Measurements from ENCODE around the gene CAMSAP3.

CAMSAP3 gene

DNA sequence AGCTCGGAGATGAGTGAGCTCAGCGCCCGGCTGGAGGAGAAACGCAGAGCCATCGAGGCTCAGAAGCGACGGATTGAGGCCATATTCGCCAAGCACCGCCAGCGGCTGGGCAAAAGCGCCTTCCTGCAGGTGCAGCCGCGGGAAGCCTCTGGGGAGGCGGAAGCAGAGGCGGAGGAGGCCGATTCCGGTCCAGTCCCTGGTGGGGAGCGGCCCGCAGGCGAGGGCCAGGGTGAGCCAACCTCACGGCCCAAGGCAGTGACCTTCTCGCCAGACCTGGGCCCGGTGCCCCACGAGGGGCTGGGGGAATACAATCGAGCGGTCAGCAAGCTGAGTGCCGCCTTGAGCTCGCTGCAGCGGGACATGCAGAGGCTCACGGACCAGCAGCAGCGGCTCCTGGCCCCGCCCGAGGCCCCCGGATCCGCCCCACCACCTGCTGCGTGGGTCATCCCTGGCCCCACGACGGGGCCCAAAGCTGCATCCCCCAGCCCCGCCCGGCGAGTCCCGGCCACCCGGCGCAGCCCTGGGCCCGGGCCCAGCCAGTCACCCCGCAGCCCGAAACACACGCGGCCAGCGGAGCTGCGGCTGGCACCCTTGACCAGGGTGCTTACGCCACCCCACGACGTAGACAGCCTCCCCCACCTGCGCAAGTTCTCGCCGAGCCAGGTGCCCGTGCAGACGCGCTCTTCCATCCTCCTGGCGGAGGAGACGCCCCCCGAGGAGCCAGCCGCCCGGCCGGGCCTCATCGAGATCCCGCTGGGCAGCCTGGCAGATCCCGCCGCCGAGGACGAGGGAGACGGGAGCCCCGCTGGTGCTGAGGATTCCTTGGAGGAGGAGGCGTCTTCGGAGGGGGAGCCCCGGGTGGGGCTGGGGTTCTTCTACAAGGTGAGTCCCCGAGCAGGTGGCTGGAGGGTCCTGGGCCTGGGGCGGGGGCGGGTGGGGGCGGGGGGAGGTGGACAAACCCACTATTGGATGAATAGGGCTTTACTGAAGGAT, 16.9 kb downstream of the CAMSAP3 start:
- DNase-seq, result no peak

GRCh38 chr19:7614859-7615741, 19.4 kb downstream of the CAMSAP3 start:
- no peak for DNase-seq

DNA sequence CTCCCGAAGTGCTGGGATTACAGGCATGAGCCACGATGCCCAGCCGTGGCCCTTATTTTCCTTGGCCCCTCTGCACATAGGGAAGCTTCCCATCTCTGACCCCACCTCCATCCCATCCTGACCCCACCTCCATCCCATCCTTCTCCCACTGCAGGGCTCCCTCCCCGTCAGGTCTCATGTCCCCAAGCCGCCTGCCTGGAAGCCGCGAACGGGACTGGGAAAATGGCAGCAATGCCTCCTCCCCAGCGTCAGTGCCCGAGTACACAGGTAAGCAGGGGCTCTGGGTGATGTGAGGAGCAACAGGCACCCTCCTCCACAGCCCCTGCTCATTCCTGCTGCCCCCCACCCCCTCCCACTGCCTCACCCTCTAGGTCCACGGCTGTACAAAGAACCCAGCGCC, 21.5 kb downstream of the CAMSAP3 start:
- DNase-seq, result no peak

DNA sequence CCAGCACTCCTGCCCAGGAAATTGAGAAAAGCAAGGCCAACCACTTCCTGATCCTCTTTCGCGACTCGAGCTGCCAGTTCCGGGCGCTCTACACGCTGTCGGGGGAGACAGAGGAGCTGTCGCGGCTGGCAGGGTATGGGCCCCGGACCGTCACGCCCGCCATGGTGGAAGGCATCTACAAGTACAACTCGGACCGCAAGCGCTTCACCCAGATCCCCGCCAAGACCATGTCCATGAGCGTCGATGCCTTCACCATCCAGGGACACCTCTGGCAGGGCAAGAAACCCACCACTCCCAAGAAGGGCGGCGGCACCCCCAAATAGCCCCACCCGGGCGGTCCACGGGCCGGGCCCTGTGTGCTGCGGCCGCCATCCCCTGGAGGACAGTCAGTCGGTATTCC, 22.1 kb downstream of the CAMSAP3 start:
- DNase-seq, result no peak

DNA sequence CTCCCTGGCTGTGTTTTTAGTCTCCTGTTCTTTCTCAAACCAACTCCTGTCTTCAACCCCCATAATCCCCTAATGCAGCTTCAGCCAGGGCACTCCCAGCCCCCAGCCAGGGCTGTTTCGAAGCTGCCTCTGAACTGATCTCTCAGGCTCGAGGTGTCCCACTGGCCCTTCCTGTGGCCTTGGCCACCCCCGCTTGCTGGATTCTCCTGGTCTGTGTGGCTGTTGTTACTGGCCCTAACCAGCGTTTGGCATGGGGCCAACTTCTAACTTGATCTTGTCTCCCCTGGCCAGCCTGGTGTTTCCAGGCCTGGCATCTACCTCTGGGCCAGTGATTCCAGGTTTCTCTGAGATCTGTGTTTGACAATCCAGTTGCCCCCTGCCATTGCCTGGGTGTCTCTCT, 22.7 kb downstream of the CAMSAP3 start:
- DNase-seq, result no peak

DNA sequence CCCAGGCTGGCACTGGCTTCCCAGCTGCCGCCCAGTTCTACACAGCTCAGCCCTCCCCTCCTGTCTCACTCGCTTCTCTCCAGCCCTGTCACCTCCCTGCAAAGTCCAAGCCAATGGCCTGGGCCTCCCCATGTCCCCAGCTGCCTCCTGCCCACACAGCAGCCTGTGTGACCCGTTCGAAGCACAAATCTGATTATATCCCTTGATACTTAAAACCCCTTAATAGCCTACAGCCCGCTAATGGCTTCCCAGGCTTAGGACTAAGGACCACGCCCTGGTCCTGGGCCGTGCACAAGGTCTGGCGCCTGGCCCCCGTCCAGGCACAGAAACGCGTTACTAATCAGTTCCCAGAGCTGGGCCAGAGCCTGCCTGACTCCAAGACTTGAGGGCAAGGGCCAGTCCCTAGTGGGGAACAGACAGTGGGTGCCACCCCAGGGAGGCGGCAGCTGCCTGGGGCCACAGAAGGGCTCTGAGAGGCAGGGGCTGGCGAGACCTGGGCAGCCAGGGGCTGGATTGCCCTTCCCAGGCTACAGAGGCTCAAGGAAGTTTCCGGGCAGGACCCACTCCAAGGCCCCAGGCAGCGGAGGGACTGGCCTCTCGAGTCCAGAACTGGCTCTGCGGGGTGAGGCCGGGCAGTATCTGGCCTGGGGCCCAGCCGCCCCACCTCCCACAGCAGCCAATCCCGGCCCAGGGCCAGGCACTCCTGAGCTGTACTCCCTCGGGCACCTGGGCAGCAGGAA, 23.3 kb downstream of the CAMSAP3 start:
- no peak for DNase-seq

DNA sequence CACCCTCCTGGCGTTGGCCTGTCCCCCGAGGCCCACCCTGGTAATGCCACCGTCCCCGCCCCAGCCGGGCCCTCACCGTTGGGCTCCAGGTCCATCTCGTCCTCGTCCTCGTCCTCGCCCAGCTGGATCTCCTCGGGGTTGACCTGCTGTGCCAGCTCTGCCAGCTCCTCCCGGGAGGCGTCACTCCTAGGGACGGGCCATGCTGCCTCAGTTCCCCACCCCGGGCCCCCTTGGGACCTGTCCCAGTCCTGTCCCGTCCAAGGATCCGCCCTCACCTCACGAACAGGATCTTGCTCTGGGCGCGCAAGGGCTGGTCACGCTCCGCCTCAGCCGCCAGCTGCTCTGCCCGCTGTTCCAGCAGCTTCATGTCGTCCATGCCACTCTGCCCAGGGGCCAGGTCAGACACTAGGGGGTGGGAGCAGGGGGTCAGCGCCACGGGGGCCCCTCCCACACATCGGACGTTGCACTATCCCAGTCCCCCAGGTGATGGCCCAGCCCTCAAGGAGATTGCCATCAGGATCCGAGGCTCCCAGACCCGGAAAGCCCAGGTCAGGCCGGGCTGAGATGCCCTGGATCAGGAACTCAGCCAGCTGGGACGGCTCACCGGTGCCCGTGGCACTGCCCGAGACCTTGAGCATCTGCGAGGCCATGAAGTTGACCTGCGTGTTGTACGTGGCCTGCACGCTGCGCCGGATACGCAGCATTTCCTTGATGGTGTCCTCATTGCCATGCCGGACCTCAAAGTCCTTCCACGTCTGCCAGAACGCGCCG, 24.2 kb downstream of the CAMSAP3 start:
- no peak for DNase-seq

DNA sequence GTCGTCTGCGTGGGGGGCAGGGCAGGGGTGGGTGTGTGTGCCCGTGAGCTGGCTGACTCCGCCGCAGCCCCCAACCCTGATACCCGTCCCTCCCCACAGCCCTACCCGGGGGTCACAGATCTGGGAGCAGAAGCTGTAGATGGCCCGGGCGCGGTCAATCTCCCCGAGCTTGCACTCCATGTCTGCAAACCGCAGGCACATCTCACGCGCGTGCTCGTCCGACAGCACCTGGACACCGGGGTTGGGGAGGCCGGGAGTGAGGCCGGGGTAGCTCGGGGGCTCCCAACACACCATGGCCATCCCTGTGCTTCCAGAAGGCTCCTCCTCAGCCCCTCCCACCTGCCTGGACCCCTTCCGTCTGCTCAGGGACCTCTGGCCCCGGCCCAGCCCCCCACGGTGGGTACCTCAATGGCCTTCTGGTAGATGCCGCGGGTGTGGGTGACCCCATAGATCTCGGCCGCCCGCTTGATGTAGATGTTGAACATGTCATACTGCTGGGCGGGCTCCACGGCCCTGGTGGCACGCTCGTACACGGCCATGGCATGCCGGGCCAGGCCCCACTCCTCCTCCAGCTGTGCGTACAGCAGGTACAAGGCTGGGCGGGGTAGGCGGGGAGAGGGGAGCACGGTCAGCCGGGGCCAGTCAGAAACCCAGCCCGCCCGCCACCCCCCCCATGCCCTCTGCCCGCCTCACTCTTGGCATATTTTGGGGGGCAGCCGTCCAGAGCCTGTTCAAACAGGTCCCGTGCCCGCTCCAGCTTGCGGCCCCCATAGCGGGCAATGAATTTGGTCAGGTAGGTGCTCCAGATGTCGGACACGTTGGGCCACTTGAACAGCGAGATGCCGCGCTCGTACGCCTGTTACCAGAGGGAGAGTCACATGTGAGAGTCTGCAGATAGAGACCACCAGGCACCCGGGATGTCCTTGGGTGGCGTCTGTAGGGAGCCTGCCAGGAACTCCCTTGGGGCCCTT, 25.1 kb downstream of the CAMSAP3 start:
- no peak for DNase-seq

GRCh38 chr19:7622933-7623685, 27.4 kb downstream of the CAMSAP3 start:
- no peak for DNase-seq

DNA sequence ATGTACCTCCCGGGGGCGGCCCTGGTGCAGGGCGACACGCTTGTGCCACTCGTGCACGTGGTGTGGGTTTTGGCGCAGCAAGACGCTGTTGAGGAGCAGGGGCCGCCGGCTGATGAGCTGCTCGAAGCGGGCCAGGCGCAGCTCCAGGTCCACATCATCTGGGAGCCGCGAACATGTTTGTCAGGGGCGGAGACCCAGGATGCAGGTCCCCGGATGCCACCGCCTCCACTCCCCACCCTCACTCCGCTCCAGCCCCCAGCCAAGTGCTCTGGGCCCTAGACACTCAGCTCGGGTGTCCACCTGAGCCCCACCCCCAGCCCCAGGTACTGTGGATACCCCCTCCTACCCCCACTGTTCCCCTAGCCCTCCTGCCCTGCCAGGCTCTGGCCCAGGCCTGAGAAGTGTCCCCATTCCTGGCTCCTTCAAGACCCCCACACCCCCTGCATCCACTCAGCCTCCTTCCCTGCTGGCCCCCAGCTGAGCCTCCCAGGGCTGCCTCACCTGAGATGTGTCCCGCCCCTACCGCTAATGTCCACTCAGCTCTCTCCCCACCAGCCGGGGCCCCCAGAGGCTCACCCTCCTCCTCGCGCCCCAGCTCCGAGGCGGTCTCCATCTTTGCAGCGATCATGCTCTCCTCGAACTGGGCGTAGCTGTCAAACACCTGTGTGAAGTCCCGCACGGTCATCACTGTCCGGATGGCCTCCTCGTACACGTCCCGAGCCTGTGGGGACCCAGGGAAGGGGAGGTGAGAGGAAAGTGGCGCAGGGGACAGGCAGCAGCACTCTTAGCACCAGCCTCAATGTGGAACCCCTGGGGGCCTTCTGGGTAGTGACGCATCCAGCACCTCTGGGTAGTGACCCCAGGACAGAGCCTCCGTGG, 28.3 kb downstream of the CAMSAP3 start:
- DNase-seq, result no peak

- no peak for DNase-seq
Observed at GRCh38 chr19:7624810-7625209, 29.1 kb downstream of the CAMSAP3 start.

GRCh38 chr19:7625763-7626372, 30.2 kb downstream of the CAMSAP3 start:
- DNase-seq, result no peak

DNA sequence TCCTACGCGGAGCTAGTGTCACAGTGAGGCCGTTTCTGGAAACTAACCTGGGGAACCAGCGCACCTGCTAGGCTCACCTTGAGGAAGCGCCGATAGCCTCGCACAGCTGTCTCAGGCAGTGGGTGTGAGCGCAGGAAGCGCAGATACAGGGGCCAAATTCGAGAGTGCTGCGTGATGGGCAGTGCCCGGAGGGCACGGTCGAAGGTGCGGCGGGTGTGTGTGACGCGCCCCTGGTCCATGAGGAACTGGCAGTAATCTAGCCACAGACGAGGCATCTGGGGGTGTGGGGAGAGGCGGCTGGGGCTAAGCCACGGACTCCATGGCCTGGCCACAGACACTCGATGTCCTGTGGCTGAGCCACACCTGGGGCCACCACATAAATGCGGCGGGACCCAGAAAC, 31.5 kb downstream of the CAMSAP3 start:
- no peak for DNase-seq

- DNase-seq, result no peak
Observed at GRCh38 chr19:7628589-7629311, 33.1 kb downstream of the CAMSAP3 start.

DNA sequence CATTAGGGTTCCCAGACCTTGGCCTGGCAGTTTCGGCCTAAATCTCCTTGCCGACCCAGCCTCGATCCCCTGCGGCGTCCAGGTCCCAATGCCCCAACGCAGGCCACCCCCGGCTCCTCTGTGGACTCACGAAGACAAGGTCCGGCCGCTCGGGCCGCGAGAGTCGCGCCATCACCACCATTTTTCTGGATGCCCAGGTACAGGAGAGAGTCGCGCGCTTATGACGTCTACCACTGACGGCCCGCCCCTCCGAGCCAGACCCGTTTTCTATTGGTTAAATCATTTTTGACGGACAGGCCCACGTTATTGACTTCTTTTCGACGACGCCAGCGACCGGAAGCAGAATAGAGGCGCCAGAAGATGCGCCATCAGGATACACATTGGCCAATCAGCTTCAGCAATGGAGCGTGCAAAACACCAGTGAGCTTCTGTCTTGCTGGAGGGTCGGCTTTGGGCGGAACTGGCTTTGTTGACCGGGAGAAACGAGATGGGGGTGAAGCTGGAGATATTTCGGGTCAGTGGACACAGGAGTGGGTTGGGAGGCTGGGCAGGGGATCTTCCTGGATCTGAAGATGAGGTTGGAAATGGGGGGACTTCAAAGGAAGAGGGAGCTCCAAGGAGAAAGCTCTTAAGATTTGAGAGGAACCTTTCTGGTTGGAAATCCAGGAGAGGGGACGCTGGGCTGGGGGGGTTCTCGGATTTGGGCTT, 33.8 kb downstream of the CAMSAP3 start, which contains the start of the genes PET100 and XAB2:
PET100 (plus strand) TSS at position 447 of the 708 bp plus-strand sequence; CDS start at position 488, 41 bp downstream.
XAB2 (minus strand) TSS at position 199 of the 708 bp plus-strand sequence; CDS start at position 181, 18 bp downstream.
- DNase-seq, result peak; percentile 97

GRCh38 chr19:7631577-7631976, 35.9 kb downstream of the CAMSAP3 start:
- DNase-seq, result no peak
